Kasumi-1 (cell line): Measurements from ENCODE around the gene UBE3C.
"Not testable (repeated sequence)": the region's sequence is repeated elsewhere in the genome, so short reads cannot be mapped to it uniquely, and the experiment has no call there.

ENCODE experiments used
- DNase-seq, 2 experiments: peaks; one replicate each; lab custom pipeline; 2025; lab: John Stamatoyannopoulos, UW

UBE3C gene

GRCh38 chr7:157271991-157272324 lies 133.2 kb downstream of the UBE3C start:
- no peak for DNase-seq

- DNase-seq, result no peak
Measured at GRCh38 chr7:157272351-157273207, 133.9 kb downstream of the UBE3C start.

- DNase-seq, result peak; percentile 45 to 55
Measured at GRCh38 chr7:157273208-157274093, 134.7 kb downstream of the UBE3C start.

GRCh38 chr7:157274094-157274634 lies 135.4 kb downstream of the UBE3C start:
- DNase-seq, result not testable (repeated sequence)

- DNase-seq, result no peak
Measured at GRCh38 chr7:157274991-157275427, 136.3 kb downstream of the UBE3C start.

GRCh38 chr7:157276091-157276561 lies 137.4 kb downstream of the UBE3C start:
- no peak for DNase-seq

GRCh38 chr7:157276731-157277562 lies 138.2 kb downstream of the UBE3C start:
- DNase-seq, result peak; percentile 41 to 61

GRCh38 chr7:157277568-157277967 lies 138.8 kb downstream of the UBE3C start:
- not testable (repeated sequence) for DNase-seq

GRCh38 chr7:157278167-157278790 lies 139.6 kb downstream of the UBE3C start:
- DNase-seq, result no peak

- no peak for DNase-seq
Measured at GRCh38 chr7:157278791-157279724, 140.3 kb downstream of the UBE3C start.

- no peak for DNase-seq
Measured at GRCh38 chr7:157279741-157280215, 141.1 kb downstream of the UBE3C start.

GRCh38 chr7:157280216-157280841 lies 141.6 kb downstream of the UBE3C start:
- DNase-seq, result no peak

- no peak for DNase-seq
Measured at GRCh38 chr7:157281221-157281998, 142.7 kb downstream of the UBE3C start.

GRCh38 chr7:157282141-157282801 lies 143.5 kb downstream of the UBE3C start:
- DNase-seq, result no peak

- no peak for DNase-seq
Measured at GRCh38 chr7:157284229-157285014, 145.7 kb downstream of the UBE3C start.

GRCh38 chr7:157291404-157292080 lies 152.8 kb downstream of the UBE3C start:
- DNase-seq, result no peak

GRCh38 chr7:157292258-157292657 lies 153.5 kb downstream of the UBE3C start:
- no peak for DNase-seq
